DMS79 (cell line): Measurements from ENCODE around the gene ERBB4.
"Not testable (repeated sequence)": the region's sequence is repeated elsewhere in the genome, so short reads cannot be mapped to it uniquely, and the experiment has no call there.

Experiments
- DNase-seq: peaks from one replicate; lab custom pipeline; 2025; lab: John Stamatoyannopoulos, UW

The ERBB4 gene

GRCh38 chr2:212076456-212076855 lies 462.1 kb downstream of the ERBB4 start:
- no peak for DNase-seq

GRCh38 chr2:212073360-212073759 lies 465.2 kb downstream of the ERBB4 start:
- DNase-seq, result no peak

GRCh38 chr2:212066546-212066945 lies 472.1 kb downstream of the ERBB4 start:
- DNase-seq, result no peak

GRCh38 chr2:212064318-212064717 lies 474.3 kb downstream of the ERBB4 start:
- no peak for DNase-seq

GRCh38 chr2:212052412-212053159 lies 486.0 kb downstream of the ERBB4 start:
- DNase-seq, result no peak

GRCh38 chr2:212050871-212051270 lies 487.7 kb downstream of the ERBB4 start:
- no peak for DNase-seq

- no peak for DNase-seq
Measured at GRCh38 chr2:212042562-212042961, 496.0 kb downstream of the ERBB4 start.

- DNase-seq, result no peak
Measured at GRCh38 chr2:212037062-212037461, 501.5 kb downstream of the ERBB4 start.

- DNase-seq, result no peak
Measured at GRCh38 chr2:212034841-212035585, 503.6 kb downstream of the ERBB4 start.

GRCh38 chr2:212033888-212034287 lies 504.7 kb downstream of the ERBB4 start:
- DNase-seq, result no peak

- DNase-seq, result no peak
Measured at GRCh38 chr2:212032536-212033219, 505.9 kb downstream of the ERBB4 start.

GRCh38 chr2:212032032-212032431 lies 506.6 kb downstream of the ERBB4 start:
- no peak for DNase-seq

- no peak for DNase-seq
Measured at GRCh38 chr2:212030709-212031108, 507.9 kb downstream of the ERBB4 start.

- no peak for DNase-seq
Measured at GRCh38 chr2:212028798-212029394, 509.7 kb downstream of the ERBB4 start.

- DNase-seq, result no peak
Measured at GRCh38 chr2:212027681-212028628, 510.6 kb downstream of the ERBB4 start.

- no peak for DNase-seq
Measured at GRCh38 chr2:212024040-212024439, 514.6 kb downstream of the ERBB4 start.

- no peak for DNase-seq
Measured at GRCh38 chr2:212022966-212023365, 515.6 kb downstream of the ERBB4 start.

- no peak for DNase-seq
Measured at GRCh38 chr2:212021947-212022346, 516.7 kb downstream of the ERBB4 start.

GRCh38 chr2:212015588-212015987 lies 523.0 kb downstream of the ERBB4 start:
- no peak for DNase-seq

GRCh38 chr2:212013626-212014025 lies 525.0 kb downstream of the ERBB4 start:
- DNase-seq, result no peak

- not testable (repeated sequence) for DNase-seq
Measured at GRCh38 chr2:212010305-212010704, 528.3 kb downstream of the ERBB4 start.
